ENCODE data around the gene PRPF40A. TPM values are rescaled to one million over a fixed set of nuclear protein-coding genes. Genes with fewer than 3 reads are reported as not detected.

Gene PRPF40A
- total RNA-seq, 1 donor from 2014 or later, result 84.8 TPM

- no peaks in the 10 kb centered on the region for H3K4me1 ChIP-seq
- H3K9me3 ChIP-seq, result no peaks in the 10 kb centered on the region
- H3K36me3 ChIP-seq, result peaks cover 67% of the 10 kb centered on the region
- no peak for TF ChIP-seq CTCF (IDR thresholded peaks at IDR 0.05)
- intact Hi-C loops (cut with DNase I), result no loop called here
- H3K4me3 ChIP-seq, result no peak overlapping the region
- H3K27me3 ChIP-seq (ENCODE audit: low read depth), result no peaks in the 10 kb centered on the region
- ATAC-seq, result no peak
- no peak overlapping the region for H3K27ac ChIP-seq
- no peak for DNase-seq
Measured at GRCh38 chr2:152618193-152618564, 99.1 kb downstream of the PRPF40A start.

GRCh38 chr2:152617456-152618192, 99.6 kb downstream of the PRPF40A start:
- intact Hi-C loops (cut with DNase I), result no loop called here
- Histone ChIP-seq H3K4me3 (no peak overlapping the region), H3K27ac (no peak overlapping the region), H3K9me3 (no peaks in the 10 kb centered on the region), H3K27me3 (ENCODE audit: low read depth) (no peaks in the 10 kb centered on the region), H3K4me1 (no peaks in the 10 kb centered on the region), H3K36me3 (peaks cover 67% of the 10 kb centered on the region)
- DNase-seq (no peak), ATAC-seq (peak in 1 of 2 donors; percentile 28)
- TF ChIP-seq CTCF (IDR thresholded peaks at IDR 0.05), result no peak

GRCh38 chr2:152615177-152615576, 102.1 kb downstream of the PRPF40A start:
- H3K4me1 ChIP-seq, result no peaks in the 10 kb centered on the region
- DNase-seq (no peak), ATAC-seq (no peak)
- no peaks in the 10 kb centered on the region for H3K9me3 ChIP-seq
- no peak overlapping the region for H3K27ac ChIP-seq
- H3K4me3 ChIP-seq, result no peak overlapping the region
- peaks cover 56% of the 10 kb centered on the region for H3K36me3 ChIP-seq
- H3K27me3 ChIP-seq (ENCODE audit: low read depth), result no peaks in the 10 kb centered on the region
- intact Hi-C loops (cut with DNase I), result no loop called here
- no peak for TF ChIP-seq CTCF (IDR thresholded peaks at IDR 0.05)

- TF ChIP-seq CTCF (IDR thresholded peaks at IDR 0.05), result no peak
- Histone ChIP-seq H3K27ac (no peak overlapping the region), H3K9me3 (no peaks in the 10 kb centered on the region), H3K4me1 (no peaks in the 10 kb centered on the region), H3K36me3 (peaks cover 42% of the 10 kb centered on the region), H3K27me3 (ENCODE audit: low read depth) (no peaks in the 10 kb centered on the region), H3K4me3 (no peak overlapping the region)
- intact Hi-C loops (cut with DNase I), result no loop called here
- DNase-seq, result no peak
- no peak for ATAC-seq
Measured at GRCh38 chr2:152613235-152613634, 104.0 kb downstream of the PRPF40A start.

- DNase-seq, result no peak
- no peak for TF ChIP-seq CTCF (IDR thresholded peaks at IDR 0.05)
Measured at GRCh38 chr2:152611458-152612231, 105.6 kb downstream of the PRPF40A start.

More at GRCh38 chr2:152611458-152612231, 105.6 kb downstream of the PRPF40A start:
- intact Hi-C loops (cut with DNase I), result no loop called here
- Histone ChIP-seq H3K4me1 (no peaks in the 10 kb centered on the region), H3K27me3 (ENCODE audit: low read depth) (no peaks in the 10 kb centered on the region), H3K4me3 (no peak overlapping the region), H3K9me3 (no peaks in the 10 kb centered on the region), H3K27ac (peak overlapping the region; percentile 65), H3K36me3 (peaks cover 32% of the 10 kb centered on the region)
- ATAC-seq, result peak; percentile 86 to 92

Data from lower lobe of right lung (tissue), 2 donors.